Neural cell (in vitro differentiated cells): ENCODE measurements around the gene CABLES2. TPM values are rescaled to one million over a fixed set of nuclear protein-coding genes. Genes with fewer than 3 reads are reported as not detected.

Experiments used
- H2AFZ ChIP-seq: fragments of 200-600, 300-800 bp; sonication (generic), shearing (Covaris generic); 2 replicates; pipeline ENCODE4 v1.6.0; 2014; ENCODE audit warnings: low read depth, mild to moderate bottlenecking, antibody characterized with exemption, low read length, moderate library complexity
- H3F3A ChIP-seq: fragments of 200-600 bp; shearing (Covaris generic); 2 replicates; pipeline ENCODE4 v1.6.1; 2016; ENCODE audit warnings: mild to moderate bottlenecking, moderate library complexity, mixed read lengths, antibody characterized with exemption, low read length; ENCODE audit not compliant: insufficient read depth, poor library complexity, severe bottlenecking
- H3K27ac ChIP-seq: fragments of 200-600, 300-800 bp; sonication (generic), shearing (Covaris generic); 2 replicates; pipeline ENCODE4 v1.5.1; 2014; ENCODE audit warnings: mild to moderate bottlenecking, low read length, moderate library complexity
- H3K27me3 ChIP-seq: fragments of 300-800, 200-600 bp; sonication (generic), shearing (Covaris generic); 2 replicates; pipeline ENCODE4 v1.6.0; 2014; ENCODE audit warnings: mild to moderate bottlenecking, low read depth, low read length, moderate library complexity; ENCODE audit not compliant: insufficient read depth
- H3K36me3 ChIP-seq: fragments of 300-800, 200-600 bp; sonication (generic), shearing (Covaris generic); 2 replicates; pipeline ENCODE4 v1.5.1; 2014; ENCODE audit warnings: mild to moderate bottlenecking, antibody characterized with exemption, low read length, moderate library complexity; ENCODE audit not compliant: insufficient read depth
- H3K4me2 ChIP-seq: fragments of 300-800, 200-600 bp; sonication (generic), shearing (Covaris generic); 2 replicates; pipeline ENCODE4 v1.6.0; 2014; ENCODE audit warnings: mild to moderate bottlenecking, low read length
- H3K4me3 ChIP-seq: fragments of 300-800, 200-600 bp; sonication (generic), shearing (Covaris generic); 2 replicates; pipeline ENCODE4 v1.5.1; 2014; ENCODE audit warnings: mild to moderate bottlenecking, low read length, moderate library complexity
- H3K79me2 ChIP-seq: fragments of 200-600 bp; shearing (Covaris generic); replicated peaks from 2 replicates; pipeline ENCODE4 v1.6.0; 2014; ENCODE audit warnings: mild to moderate bottlenecking, low read length, moderate library complexity; ENCODE audit not compliant: insufficient read depth
- H3K9ac ChIP-seq: fragments of 300-800, 200-600 bp; sonication (generic), shearing (Covaris generic); 2 replicates; pipeline ENCODE4 v1.6.1; 2016; ENCODE audit warnings: mild to moderate bottlenecking, low read length, mixed read lengths
- H3K9me2 ChIP-seq: fragments of 200-600 bp; shearing (Covaris generic); 2 replicates; pipeline ENCODE4 v1.6.1; 2016; ENCODE audit warnings: mild to moderate bottlenecking, low read length, mixed read lengths; ENCODE audit not compliant: insufficient read depth
- H3K9me3 ChIP-seq: fragments of 200-600, 300-800 bp; sonication (generic), shearing (Covaris generic); 2 replicates; pipeline ENCODE4 v1.6.1; 2016; ENCODE audit warnings: mild to moderate bottlenecking, mixed run types, low read length, moderate library complexity, mixed read lengths
- H4K20me1 ChIP-seq: fragments of 200-600 bp; shearing (Covaris generic); 2 replicates; pipeline ENCODE4 v1.6.1; 2016; ENCODE audit warnings: mild to moderate bottlenecking, mixed run types; ENCODE audit not compliant: insufficient read depth
- CTCF ChIP-seq: fragments of 450-650 bp; IDR thresholded peaks from 2 replicates; pipeline ENCODE4 v1.5.1; 2014; ENCODE audit warnings: antibody characterized with exemption, mild to moderate bottlenecking, moderate library complexity; ENCODE audit not compliant: poor library complexity, severe bottlenecking
- EP300 ChIP-seq: fragments of 450-650 bp; conservative IDR thresholded peaks from 2 replicates; pipeline ENCODE4 v1.6.1; 2014; ENCODE audit warnings: antibody characterized with exemption, mild to moderate bottlenecking, moderate library complexity; ENCODE audit not compliant: poor library complexity, severe bottlenecking
- EZH2 ChIP-seq: fragments of 200-600, 300-800 bp; shearing (Covaris generic), sonication (generic); IDR thresholded peaks from 2 replicates; pipeline ENCODE4 v1.6.1; 2014; ENCODE audit warnings: antibody characterized with exemption, low read length, borderline replicate concordance, mild to moderate bottlenecking; ENCODE audit not compliant: insufficient read depth, poor library complexity, severe bottlenecking
- MXI1 ChIP-seq: fragments of 450-650 bp; conservative IDR thresholded peaks from 2 replicates; pipeline ENCODE4 v1.6.1; 2014; ENCODE audit warnings: antibody characterized with exemption, mild to moderate bottlenecking; ENCODE audit not compliant: poor library complexity, severe bottlenecking
- POLR2AphosphoS5 ChIP-seq: IDR thresholded peaks from 2 replicates; pipeline ENCODE4 v1.6.1; 2012
- RAD21 ChIP-seq: fragments of 450-650 bp; conservative IDR thresholded peaks from 2 replicates; pipeline ENCODE4 v1.6.1; 2014; ENCODE audit warnings: antibody characterized with exemption, mild to moderate bottlenecking, moderate library complexity
- REST ChIP-seq: IDR thresholded peaks from 2 replicates; pipeline ENCODE4 v1.6.1; 2012; ENCODE audit warnings: borderline replicate concordance
- SMC3 ChIP-seq: fragments of 450-650 bp; conservative IDR thresholded peaks from 2 replicates; pipeline ENCODE4 v1.6.1; 2014; ENCODE audit warnings: antibody characterized with exemption, mild to moderate bottlenecking, moderate library complexity; ENCODE audit not compliant: poor library complexity
- TAF1 ChIP-seq: IDR thresholded peaks from 2 replicates; pipeline ENCODE4 v1.6.1; 2012; ENCODE audit warnings: low read depth
- polyA plus RNA-seq: library from polyadenylated mRNA; depleted of rRNA; stranded (reverse); fragments of >200 nt; gene quantifications from 2 replicates; pipeline ENCODE4 v1.2.3, GENCODE V29; 2014

CABLES2 gene
- polyA plus RNA-seq, 1 donor from 2014 or later: 8.3 TPM

GRCh38 chr20:62445553-62446340, 38.7 kb upstream of the CABLES2 start:
- Histone ChIP-seq H3K27me3 (no peaks in the 10 kb centered on the region), H3K27ac (no peak overlapping the region), H3F3A (no peaks in the 10 kb centered on the region), H3K79me2 (no peaks in the 10 kb centered on the region), H3K4me3 (no peak overlapping the region), H4K20me1 (no peaks in the 10 kb centered on the region), H2AFZ (no peak overlapping the region), H3K9me3 (no peaks in the 10 kb centered on the region), H3K36me3 (no peaks in the 10 kb centered on the region), H3K4me2 (no peak overlapping the region), H3K9ac (no peak overlapping the region), H3K9me2 (no peaks in the 10 kb centered on the region)
- no peak for TF ChIP-seq RAD21
- TF ChIP-seq POLR2AphosphoS5: no peak
- TF ChIP-seq CTCF: no peak
- TF ChIP-seq EZH2: no peak
- no peak for TF ChIP-seq MXI1
- TF ChIP-seq TAF1: no peak
- TF ChIP-seq SMC3: no peak
- no peak for TF ChIP-seq REST

GRCh38 chr20:62444286-62444685, 37.2 kb upstream of the CABLES2 start:
- Histone ChIP-seq H3K9me3 (no peaks in the 10 kb centered on the region), H3K27ac (no peak overlapping the region)
- TF ChIP-seq RAD21 (no peak), REST (no peak), TAF1 (no peak), EZH2 (no peak), SMC3 (no peak), CTCF (no peak), POLR2AphosphoS5 (no peak), EP300 (no peak), MXI1 (no peak)

More at GRCh38 chr20:62444286-62444685, 37.2 kb upstream of the CABLES2 start:
- Histone ChIP-seq H3K4me3 (no peak overlapping the region), H3K9me2 (no peaks in the 10 kb centered on the region), H3K27me3 (no peaks in the 10 kb centered on the region), H3K4me2 (no peak overlapping the region), H3K36me3 (no peaks in the 10 kb centered on the region), H4K20me1 (no peaks in the 10 kb centered on the region), H3K79me2 (no peaks in the 10 kb centered on the region), H3K9ac (no peak overlapping the region), H2AFZ (no peak overlapping the region), H3F3A (no peaks in the 10 kb centered on the region)
